ENCODE measurements around the gene ISOC1.

The ISOC1 gene

GRCh38 chr5:129094087-129094923 lies at the start of gene ISOC1:
TSS of gene ISOC1 (plus strand) at chr5:129094749. CDS start at chr5:129094767, 18 bp downstream.
- H3K9me3 Mint-ChIP-seq: no peaks in the 10 kb centered on the region
- DNase-seq (ENCODE audit: low spot score in 2 of 2) (peak; percentile 83 to 91), ATAC-seq (peak; percentile 93)
- H3K36me3 Mint-ChIP-seq: peaks cover 8% of the 10 kb centered on the region
- peak within 1 kb of the TSS; percentile 82 for H3K4me3 Mint-ChIP-seq
- peaks cover 19% of the 10 kb centered on the region for H3K4me1 Mint-ChIP-seq
- peak within 1 kb of the TSS; percentile 68 for H3K27ac Mint-ChIP-seq

- Mint-ChIP-seq H3K36me3 (no peaks in the 10 kb centered on the region), H3K4me1 (no peaks in the 10 kb centered on the region), H3K9me3 (peaks cover 10% of the 10 kb centered on the region), H3K27ac (no peak overlapping the region), H3K4me3 (no peak overlapping the region)
- ATAC-seq: no peak
- DNase-seq (ENCODE audit: low spot score in 2 of 2): no peak
Measured at GRCh38 chr5:129046151-129046550, 48.4 kb upstream of the ISOC1 start.

- H3K27ac Mint-ChIP-seq: no peak overlapping the region
- H3K9me3 Mint-ChIP-seq: peaks cover 10% of the 10 kb centered on the region
- no peaks in the 10 kb centered on the region for H3K4me1 Mint-ChIP-seq
- ATAC-seq (no peak), DNase-seq (ENCODE audit: low spot score in 2 of 2) (no peak)
- no peak overlapping the region for H3K4me3 Mint-ChIP-seq
- H3K36me3 Mint-ChIP-seq: no peaks in the 10 kb centered on the region
Measured at GRCh38 chr5:129048509-129048908, 46.0 kb upstream of the ISOC1 start.

DNA sequence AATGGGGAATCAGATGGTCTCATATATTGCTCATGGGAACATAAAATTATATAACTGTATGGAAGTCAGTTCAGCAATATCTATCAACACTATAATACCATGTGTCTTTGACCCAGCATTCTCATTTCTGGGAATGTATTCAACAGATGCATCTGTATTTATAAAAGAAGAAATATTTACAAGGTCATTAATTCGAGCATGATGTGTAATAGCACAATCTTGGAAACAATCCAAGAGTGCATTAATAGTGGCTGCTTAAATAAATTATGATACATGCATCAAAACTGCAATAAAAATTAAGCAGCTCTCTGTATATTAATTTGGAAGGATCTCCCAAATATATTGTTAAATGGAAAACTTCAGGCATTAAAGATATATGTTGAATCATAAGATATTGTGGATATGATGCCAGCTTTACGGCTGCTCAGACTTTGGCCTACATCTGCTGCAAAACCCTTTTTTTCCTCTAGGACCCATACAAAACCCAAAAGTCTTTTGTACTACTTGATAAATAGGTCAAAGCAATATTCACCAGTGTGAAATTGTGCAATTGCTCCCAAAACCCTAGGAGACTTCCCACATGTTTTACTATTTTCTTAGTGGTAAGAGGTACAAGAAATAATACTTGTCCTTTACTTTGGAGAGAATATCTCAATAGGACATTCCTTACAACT lies 45.3 kb upstream of the ISOC1 start:
- ATAC-seq: no peak
- no peak overlapping the region for H3K27ac Mint-ChIP-seq
- peaks cover 8% of the 10 kb centered on the region for H3K9me3 Mint-ChIP-seq

DNA sequence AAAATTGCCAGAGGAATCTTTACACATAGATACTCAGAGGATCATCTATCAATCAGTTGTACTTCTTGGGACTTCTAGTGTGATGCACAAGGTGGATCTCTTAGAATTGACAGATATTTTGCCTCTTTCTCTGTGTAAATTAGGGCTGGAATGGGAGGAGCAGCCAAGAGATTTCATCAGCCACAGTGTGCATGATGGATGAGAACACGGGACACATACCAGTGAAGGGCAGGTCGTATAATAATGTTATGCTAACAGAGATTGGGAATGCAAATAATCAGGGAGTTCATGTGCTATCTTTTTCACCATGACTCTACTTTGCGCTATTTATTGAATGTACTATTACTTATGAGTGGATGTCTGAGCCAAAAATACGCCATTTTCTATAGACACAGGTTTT lies 43.3 kb upstream of the ISOC1 start:
- H3K4me3 Mint-ChIP-seq: no peak overlapping the region
- DNase-seq (ENCODE audit: low spot score in 2 of 2) (no peak), ATAC-seq (no peak)
- no peaks in the 10 kb centered on the region for H3K4me1 Mint-ChIP-seq
- H3K36me3 Mint-ChIP-seq: no peaks in the 10 kb centered on the region
- H3K27ac Mint-ChIP-seq: no peak overlapping the region
- H3K9me3 Mint-ChIP-seq: no peaks in the 10 kb centered on the region

More for the DNA sequence above, 45.3 kb upstream of the ISOC1 start:
- DNase-seq (ENCODE audit: low spot score in 2 of 2): no peak
- Mint-ChIP-seq H3K36me3 (no peaks in the 10 kb centered on the region), H3K4me1 (no peaks in the 10 kb centered on the region), H3K4me3 (no peak overlapping the region)

DNA sequence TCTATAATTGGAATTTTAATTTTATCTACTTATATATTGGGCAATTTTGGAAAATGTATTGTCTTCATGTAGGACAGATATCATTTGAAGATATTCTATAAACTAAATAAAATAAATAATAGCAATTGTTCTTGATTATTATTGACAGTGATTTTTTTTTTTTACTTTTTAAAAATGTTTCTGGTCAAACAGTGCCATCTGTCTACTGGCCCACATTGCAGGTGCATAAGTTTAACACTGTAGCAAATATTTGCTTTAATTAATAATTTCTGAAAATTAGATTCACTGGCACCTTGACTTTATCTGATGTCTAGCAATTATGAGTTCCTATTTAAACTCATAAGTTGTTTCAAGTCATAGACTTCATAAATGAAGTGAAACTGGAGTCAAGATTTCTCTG lies 41.1 kb upstream of the ISOC1 start:
- Mint-ChIP-seq H3K27ac (no peak overlapping the region), H3K4me3 (no peak overlapping the region), H3K36me3 (no peaks in the 10 kb centered on the region), H3K4me1 (no peaks in the 10 kb centered on the region), H3K9me3 (peaks cover 3% of the 10 kb centered on the region)
- no peak for DNase-seq (ENCODE audit: low spot score in 2 of 2)
- no peak for ATAC-seq

DNA sequence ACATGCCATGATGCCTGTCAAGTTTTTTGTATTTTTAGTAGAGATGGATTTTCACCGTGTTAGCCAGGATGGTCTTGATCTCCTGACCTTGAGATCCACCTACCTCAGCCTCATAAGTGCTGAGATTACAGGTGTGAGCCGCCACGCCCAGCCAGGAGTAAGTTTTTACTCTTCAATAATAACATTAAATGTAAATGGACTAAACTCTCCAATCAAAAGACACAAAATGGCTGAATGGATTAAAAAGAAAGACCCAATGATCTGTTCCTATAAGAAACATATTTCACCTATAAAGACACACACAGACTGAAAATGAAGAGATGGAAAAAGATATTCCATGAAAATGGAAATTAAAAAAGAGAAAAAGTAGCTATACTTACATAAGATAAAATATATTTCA lies 37.2 kb upstream of the ISOC1 start:
- no peak overlapping the region for H3K27ac Mint-ChIP-seq
- no peaks in the 10 kb centered on the region for H3K36me3 Mint-ChIP-seq
- H3K4me1 Mint-ChIP-seq: no peaks in the 10 kb centered on the region
- no peak overlapping the region for H3K4me3 Mint-ChIP-seq
- no peak for ATAC-seq
- peaks cover 3% of the 10 kb centered on the region for H3K9me3 Mint-ChIP-seq
- no peak for DNase-seq (ENCODE audit: low spot score in 2 of 2)

- Mint-ChIP-seq H3K27ac (no peak overlapping the region), H3K36me3 (no peaks in the 10 kb centered on the region), H3K9me3 (peaks cover 2% of the 10 kb centered on the region), H3K4me3 (no peak overlapping the region), H3K4me1 (no peaks in the 10 kb centered on the region)
- ATAC-seq: no peak
- no peak for DNase-seq (ENCODE audit: low spot score in 2 of 2)
Measured at GRCh38 chr5:129061849-129062248, 32.7 kb upstream of the ISOC1 start.

DNA sequence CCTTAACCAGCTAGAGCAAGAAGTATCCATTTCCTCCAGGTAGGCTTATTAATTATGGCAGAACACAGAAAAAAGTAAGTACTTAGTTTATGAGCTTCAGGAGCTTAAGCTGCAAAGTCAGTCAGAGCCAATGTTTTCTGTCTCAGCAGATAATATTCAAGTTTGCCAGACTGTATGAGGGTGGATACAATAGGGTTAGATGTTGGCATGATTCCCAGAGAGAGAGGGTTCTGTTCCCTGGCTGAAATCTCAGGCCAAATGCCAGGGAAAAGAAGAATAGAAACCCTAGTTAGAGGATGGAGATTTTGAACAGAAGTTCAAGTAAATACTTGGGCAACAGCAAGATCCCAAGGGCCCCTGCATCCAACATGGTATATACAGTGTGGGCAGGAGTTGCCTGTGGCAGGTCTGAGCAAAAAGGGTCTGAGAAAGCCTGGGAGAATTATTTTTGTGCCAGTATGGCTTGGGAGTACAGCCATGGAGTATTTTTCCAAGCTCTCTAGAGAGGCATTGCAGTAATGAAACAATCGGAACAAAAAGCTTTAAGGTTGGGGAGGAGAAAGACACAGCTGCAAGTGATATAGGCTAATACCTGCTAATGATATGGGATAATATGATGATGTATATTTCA lies 31.0 kb upstream of the ISOC1 start:
- Mint-ChIP-seq H3K4me3 (no peak overlapping the region), H3K27ac (no peak overlapping the region), H3K36me3 (no peaks in the 10 kb centered on the region), H3K4me1 (no peaks in the 10 kb centered on the region), H3K9me3 (no peaks in the 10 kb centered on the region)
- ATAC-seq (no peak), DNase-seq (ENCODE audit: low spot score in 2 of 2) (no peak)

DNA sequence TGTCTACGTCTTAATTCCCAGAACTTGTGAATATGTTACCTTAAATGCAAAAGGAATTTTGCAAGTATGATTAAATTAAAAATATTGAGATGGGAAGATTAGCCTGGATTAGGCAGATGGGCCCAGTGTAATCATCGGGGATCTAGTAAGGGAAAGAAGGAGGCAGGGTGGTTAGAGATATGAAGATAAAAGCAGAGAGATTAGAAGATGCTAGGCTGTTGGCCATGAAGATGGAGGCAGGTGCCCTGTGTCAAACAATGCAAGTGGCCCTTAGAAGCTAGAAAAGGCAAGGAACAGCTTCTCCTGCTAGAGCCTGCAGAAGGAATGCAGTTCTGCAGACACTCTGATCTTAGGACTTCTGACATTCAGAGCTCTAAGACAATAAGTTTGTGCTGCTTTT lies 28.8 kb upstream of the ISOC1 start:
- ATAC-seq: no peak
- Mint-ChIP-seq H3K4me1 (no peaks in the 10 kb centered on the region), H3K36me3 (no peaks in the 10 kb centered on the region)

GRCh38 chr5:129067745-129068144 lies 26.8 kb upstream of the ISOC1 start:
- Mint-ChIP-seq H3K4me3 (no peak overlapping the region), H3K36me3 (no peaks in the 10 kb centered on the region), H3K9me3 (no peaks in the 10 kb centered on the region), H3K4me1 (no peaks in the 10 kb centered on the region), H3K27ac (no peak overlapping the region)
- DNase-seq (ENCODE audit: low spot score in 2 of 2): no peak
- no peak for ATAC-seq

More for the DNA sequence above, 28.8 kb upstream of the ISOC1 start:
- H3K9me3 Mint-ChIP-seq: no peaks in the 10 kb centered on the region
- no peak overlapping the region for H3K27ac Mint-ChIP-seq
- DNase-seq (ENCODE audit: low spot score in 2 of 2): no peak
- H3K4me3 Mint-ChIP-seq: no peak overlapping the region

- no peaks in the 10 kb centered on the region for H3K9me3 Mint-ChIP-seq
- no peak for ATAC-seq
- H3K4me3 Mint-ChIP-seq: no peak overlapping the region
- H3K36me3 Mint-ChIP-seq: no peaks in the 10 kb centered on the region
- no peak overlapping the region for H3K27ac Mint-ChIP-seq
- no peak for DNase-seq (ENCODE audit: low spot score in 2 of 2)
- no peaks in the 10 kb centered on the region for H3K4me1 Mint-ChIP-seq
Measured at GRCh38 chr5:129069292-129069691, 25.3 kb upstream of the ISOC1 start.

DNA sequence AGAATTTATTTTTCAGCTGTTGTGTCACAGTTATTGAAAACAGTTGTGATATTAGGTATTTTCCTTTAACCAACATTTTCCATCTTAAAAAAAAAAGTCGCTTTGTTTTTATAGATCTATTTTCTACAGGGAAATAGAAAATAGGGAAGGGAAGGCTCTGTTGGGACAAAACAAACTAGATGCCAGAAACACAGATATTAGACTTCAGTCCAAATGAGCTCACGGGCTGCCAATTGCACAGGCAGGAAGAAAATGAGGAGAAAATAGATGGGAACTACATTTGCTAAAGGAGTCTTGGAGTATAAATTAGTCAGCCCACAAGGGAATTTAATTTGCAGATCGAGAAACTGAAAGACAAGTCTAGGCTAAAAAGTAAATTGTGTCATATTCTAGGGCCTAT lies 21.4 kb upstream of the ISOC1 start:
- no peak for DNase-seq (ENCODE audit: low spot score in 2 of 2)
- H3K9me3 Mint-ChIP-seq: no peaks in the 10 kb centered on the region
- H3K4me3 Mint-ChIP-seq: no peak overlapping the region
- H3K4me1 Mint-ChIP-seq: no peaks in the 10 kb centered on the region
- H3K36me3 Mint-ChIP-seq: no peaks in the 10 kb centered on the region
- H3K27ac Mint-ChIP-seq: no peak overlapping the region
- no peak for ATAC-seq

DNA sequence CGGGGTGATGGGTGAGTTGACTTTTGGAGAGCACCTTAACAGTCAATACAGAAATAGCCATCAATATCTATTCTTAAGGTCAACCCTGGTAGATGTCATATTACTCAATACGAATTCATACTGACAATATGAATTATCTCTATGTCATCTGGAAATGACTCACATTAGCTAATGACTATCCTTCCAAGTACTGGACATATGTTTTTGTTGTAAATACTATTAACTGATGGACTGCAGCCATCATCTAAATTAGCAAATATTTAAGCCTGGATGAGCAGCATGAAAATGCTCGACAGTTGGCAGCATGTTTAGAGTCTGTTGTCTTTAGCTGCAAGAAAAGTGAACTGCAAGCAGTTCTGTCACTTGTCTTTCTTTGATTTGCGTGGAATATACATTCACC lies 19.6 kb upstream of the ISOC1 start:
- ATAC-seq: no peak

DNA sequence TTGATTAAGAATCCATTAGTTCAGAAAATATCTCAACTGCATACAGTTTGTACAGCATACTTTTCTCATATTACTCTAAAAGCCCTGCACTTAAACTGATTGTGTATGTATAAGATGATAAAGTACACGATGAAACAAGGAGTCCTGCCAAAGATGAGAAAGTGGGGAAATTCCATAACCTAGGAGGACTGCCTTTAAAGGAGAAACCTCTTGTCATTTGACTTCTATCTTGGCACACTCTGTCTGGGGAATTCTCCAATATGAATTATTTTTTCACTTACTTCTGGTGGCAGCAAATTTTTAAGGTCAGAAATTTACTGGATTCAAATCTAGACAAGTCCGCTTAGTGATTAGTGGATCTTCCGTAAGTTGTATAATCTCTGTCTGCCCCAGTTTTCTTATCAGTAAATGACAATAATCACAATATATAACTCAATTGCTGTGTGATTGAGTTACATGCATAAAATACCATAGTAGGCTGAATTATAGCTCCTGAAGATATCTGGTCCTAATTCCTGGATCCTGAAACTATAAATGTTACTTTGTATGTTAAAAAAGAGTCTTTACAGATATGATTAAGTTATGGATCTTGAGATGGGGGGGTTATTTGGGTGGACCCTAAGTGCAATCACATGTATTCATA lies 17.0 kb upstream of the ISOC1 start:
- no peak for DNase-seq (ENCODE audit: low spot score in 2 of 2)
- Mint-ChIP-seq H3K4me1 (no peaks in the 10 kb centered on the region), H3K4me3 (no peak overlapping the region), H3K27ac (no peak overlapping the region), H3K9me3 (no peaks in the 10 kb centered on the region), H3K36me3 (no peaks in the 10 kb centered on the region)
- no peak for ATAC-seq

More for the DNA sequence above, 19.6 kb upstream of the ISOC1 start:
- H3K9me3 Mint-ChIP-seq: no peaks in the 10 kb centered on the region
- H3K36me3 Mint-ChIP-seq: no peaks in the 10 kb centered on the region
- H3K27ac Mint-ChIP-seq: no peak overlapping the region
- no peak overlapping the region for H3K4me3 Mint-ChIP-seq
- no peaks in the 10 kb centered on the region for H3K4me1 Mint-ChIP-seq
- no peak for DNase-seq (ENCODE audit: low spot score in 2 of 2)

Measured in stimulated activated effector memory CD8-positive, alpha-beta T cell treated with anti-CD3 and anti-CD28 coated beads, Interleukin-12 subunit alpha, Interleukin-12 subunit beta, amount 100 ng/mL, for 72 hours (primary cell).